DND-41 (cell line): ENCODE data around the gene NEXMIF.
"Not testable (repeated sequence)": the region's sequence is repeated elsewhere in the genome, so short reads cannot be mapped to it uniquely, and the experiment has no call there.

Source experiments
- ATAC-seq: fragments of 200-7000 bp; cut with Tn5 transposase; 3 replicates; pipeline ENCODE4 v1.9.1; 2021; ENCODE audit warnings: low read depth; ENCODE audit not compliant: insufficient read depth
- DNase-seq: peaks from one replicate; pipeline ENCODE4 v3.0.0-alpha.2; 2020
- H2AFZ ChIP-seq: 2 replicates; pipeline ENCODE4 v1.6.0; 2012; ENCODE audit warnings: low read depth, low read length
- H3K27ac ChIP-seq: 2 replicates; pipeline ENCODE4 v1.5.1; 2012; ENCODE audit warnings: low read length, inconsistent platforms
- H3K27me3 ChIP-seq: fragments of 200-600 bp; sonication (generic); 2 replicates; pipeline ENCODE4 v1.6.0; 2012; ENCODE audit warnings: low read length, mild to moderate bottlenecking, inconsistent platforms; ENCODE audit not compliant: insufficient read depth, poor library complexity
- H3K36me3 ChIP-seq: 2 replicates; pipeline ENCODE4 v1.5.1; 2012; ENCODE audit warnings: low read length, inconsistent platforms; ENCODE audit not compliant: insufficient read depth
- H3K4me1 ChIP-seq: 2 replicates; pipeline ENCODE4 v1.5.1; 2012; ENCODE audit warnings: mild to moderate bottlenecking, low read length; ENCODE audit not compliant: insufficient read depth
- H3K4me2 ChIP-seq: 2 replicates; pipeline ENCODE4 v1.6.0; 2012; ENCODE audit warnings: mild to moderate bottlenecking, moderate library complexity, low read length, inconsistent platforms; ENCODE audit not compliant: insufficient read depth
- H3K4me3 ChIP-seq, 2 experiments: fragments of 200-600 bp in 1 of 2; shearing (Covaris generic) in 1 of 2; 2 replicates each; pipeline ENCODE4 v1.5.1; 2012 to 2016; ENCODE audit warnings: inconsistent platforms in 2 of 2, low read length in 2 of 2, mild to moderate bottlenecking in 2 of 2, low read depth in 1 of 2, moderate library complexity in 1 of 2
- H3K79me2 ChIP-seq: 2 replicates; pipeline ENCODE4 v1.6.0; 2012; ENCODE audit warnings: low read length, inconsistent platforms; ENCODE audit not compliant: insufficient read depth
- H3K9ac ChIP-seq: 2 replicates; pipeline ENCODE4 v1.6.0; 2012; ENCODE audit warnings: low read depth, mild to moderate bottlenecking, inconsistent platforms, low read length, moderate library complexity
- H3K9me3 ChIP-seq: 2 replicates; pipeline ENCODE4 v1.5.1; 2012; ENCODE audit warnings: low read length, moderate library complexity, mild to moderate bottlenecking, inconsistent platforms; ENCODE audit not compliant: insufficient read depth, severe bottlenecking
- H4K20me1 ChIP-seq: 2 replicates; pipeline ENCODE4 v1.6.0; 2012; ENCODE audit warnings: low read length; ENCODE audit not compliant: insufficient read depth
- EZH2 ChIP-seq: IDR thresholded peaks from 3 replicates; pipeline ENCODE4 v1.6.1; 2012; ENCODE audit warnings: borderline replicate concordance, low read depth, mild to moderate bottlenecking, moderate library complexity, low read length, inconsistent platforms; ENCODE audit not compliant: severe bottlenecking
- TF ChIP-seq, protein P1 (sequence below): IDR thresholded peaks from 2 replicates; pipeline ENCODE4 v1.5.1; 2012; ENCODE audit warnings: borderline replicate concordance, low read length, moderate library complexity, mild to moderate bottlenecking; ENCODE audit not compliant: poor library complexity, severe bottlenecking; ENCODE audit errors: extremely low read depth

NEXMIF gene

DNA sequence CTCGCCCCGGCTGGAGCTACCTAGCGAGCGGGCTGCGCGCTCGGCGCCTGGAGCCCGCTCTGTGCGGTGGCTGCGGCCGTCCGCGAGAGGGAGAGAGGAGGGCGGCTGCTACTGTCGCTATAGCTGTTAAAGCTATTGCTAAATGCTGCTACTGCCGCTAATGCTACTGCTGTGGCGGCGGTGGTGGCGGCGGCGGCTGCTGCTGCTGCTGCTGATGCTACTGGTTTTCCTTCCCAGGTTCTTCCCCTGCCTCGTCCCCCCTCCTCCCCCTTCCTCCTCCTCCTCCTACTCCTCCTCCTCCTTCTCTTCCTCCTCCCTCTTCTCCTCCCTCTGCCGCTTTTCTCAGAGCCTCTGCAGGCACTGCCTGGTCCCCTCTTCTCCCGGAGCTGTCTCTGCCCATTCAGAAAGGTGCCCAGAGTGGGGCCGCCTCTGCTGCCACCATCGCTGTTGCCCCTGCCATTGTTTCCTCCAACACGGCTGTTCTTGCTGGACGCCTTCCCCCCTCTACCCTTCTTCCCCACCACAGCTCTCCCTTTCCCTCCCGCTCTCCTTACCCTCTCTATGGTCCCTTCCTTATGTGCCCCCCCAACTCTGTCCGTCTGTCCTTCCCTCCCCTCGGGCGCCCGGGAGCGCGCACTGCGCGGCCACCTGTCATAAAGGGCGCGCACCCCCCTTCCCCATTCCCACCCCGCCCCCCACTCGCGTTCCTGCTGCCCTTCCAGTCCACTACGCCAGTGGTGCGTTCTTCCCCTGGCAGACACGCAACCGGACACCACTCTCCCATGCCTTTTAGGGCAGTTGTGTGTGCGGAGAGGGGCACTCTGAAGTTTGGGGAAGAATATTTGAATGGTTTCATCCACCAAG is at the start of gene NEXMIF:
TSS of gene NEXMIF (minus strand) at position 228 of the 864 bp plus-strand sequence.
- no peaks in the 10 kb centered on the region for H4K20me1 ChIP-seq
- H3K4me2 ChIP-seq, result no peak within 1 kb of the TSS
- DNase-seq (peak; percentile 11), ATAC-seq (peak; percentile 68)
- H3K4me3 ChIP-seq, result no peak within 1 kb of the TSS
- H3K27ac ChIP-seq, result no peak within 1 kb of the TSS
- no peaks in the 10 kb centered on the region for H3K36me3 ChIP-seq
- H2AFZ ChIP-seq, result no peak within 1 kb of the TSS
- H3K9me3 ChIP-seq, result no peaks in the 10 kb centered on the region
- no peaks in the 10 kb centered on the region for H3K4me1 ChIP-seq
- no peaks in the 10 kb centered on the region for H3K27me3 ChIP-seq
- TF ChIP-seq, protein P1, sequence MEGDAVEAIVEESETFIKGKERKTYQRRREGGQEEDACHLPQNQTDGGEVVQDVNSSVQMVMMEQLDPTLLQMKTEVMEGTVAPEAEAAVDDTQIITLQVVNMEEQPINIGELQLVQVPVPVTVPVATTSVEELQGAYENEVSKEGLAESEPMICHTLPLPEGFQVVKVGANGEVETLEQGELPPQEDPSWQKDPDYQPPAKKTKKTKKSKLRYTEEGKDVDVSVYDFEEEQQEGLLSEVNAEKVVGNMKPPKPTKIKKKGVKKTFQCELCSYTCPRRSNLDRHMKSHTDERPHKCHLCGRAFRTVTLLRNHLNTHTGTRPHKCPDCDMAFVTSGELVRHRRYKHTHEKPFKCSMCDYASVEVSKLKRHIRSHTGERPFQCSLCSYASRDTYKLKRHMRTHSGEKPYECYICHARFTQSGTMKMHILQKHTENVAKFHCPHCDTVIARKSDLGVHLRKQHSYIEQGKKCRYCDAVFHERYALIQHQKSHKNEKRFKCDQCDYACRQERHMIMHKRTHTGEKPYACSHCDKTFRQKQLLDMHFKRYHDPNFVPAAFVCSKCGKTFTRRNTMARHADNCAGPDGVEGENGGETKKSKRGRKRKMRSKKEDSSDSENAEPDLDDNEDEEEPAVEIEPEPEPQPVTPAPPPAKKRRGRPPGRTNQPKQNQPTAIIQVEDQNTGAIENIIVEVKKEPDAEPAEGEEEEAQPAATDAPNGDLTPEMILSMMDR, result no peak
- TF ChIP-seq EZH2, result no peak
- H3K9ac ChIP-seq, result no peak within 1 kb of the TSS
- H3K79me2 ChIP-seq, result no peaks in the 10 kb centered on the region

DNA sequence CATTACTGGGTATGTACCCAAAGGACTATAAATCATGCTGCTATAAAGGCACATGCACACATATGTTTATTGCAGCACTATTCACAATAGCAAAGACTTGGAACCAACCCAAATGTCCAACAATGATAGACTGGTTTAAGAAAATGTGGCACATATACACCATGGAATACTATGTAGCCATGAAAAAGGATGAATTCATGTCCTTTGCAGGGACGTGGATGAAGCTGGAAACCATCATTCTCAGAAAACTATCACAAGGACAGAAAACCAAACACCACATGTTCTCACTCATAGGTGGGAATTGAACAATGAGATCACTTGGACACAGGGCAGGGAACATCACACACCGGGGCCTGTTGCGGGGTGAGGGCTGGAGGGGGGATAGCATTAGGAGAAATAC is 36.7 kb upstream of the NEXMIF start:
- H3K79me2 ChIP-seq, H3K9ac ChIP-seq, H3K27me3 ChIP-seq, ATAC-seq, H2AFZ ChIP-seq, H3K9me3 ChIP-seq, H4K20me1 ChIP-seq, H3K27ac ChIP-seq, H3K4me3 ChIP-seq, DNase-seq, H3K36me3 ChIP-seq, H3K4me2 ChIP-seq: not testable (repeated sequence)
- H3K4me1 ChIP-seq, result peaks cover 13% of the 10 kb centered on the region

DNA sequence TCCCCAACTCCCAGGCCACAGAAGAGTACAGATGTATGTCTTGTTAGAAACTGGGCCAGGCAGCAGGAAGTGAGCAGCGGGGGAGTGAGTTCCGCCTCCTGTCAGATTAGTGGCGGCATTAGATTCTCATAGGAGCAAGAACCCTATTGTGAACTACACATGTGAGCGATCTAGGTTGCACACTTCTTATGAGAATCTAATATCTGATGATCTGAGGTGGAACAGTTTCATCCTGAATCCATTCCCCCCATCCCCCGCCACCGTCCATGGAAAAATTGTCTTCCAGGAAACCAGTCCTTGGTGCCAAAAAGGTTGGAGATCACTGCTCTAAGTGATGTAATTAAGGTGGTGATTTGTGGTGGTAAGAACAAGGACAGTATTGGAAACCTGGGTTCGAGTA is 24.5 kb upstream of the NEXMIF start:
- Histone ChIP-seq H4K20me1 (no peaks in the 10 kb centered on the region), H3K36me3 (no peaks in the 10 kb centered on the region), H3K27ac (no peak overlapping the region), H2AFZ (no peak overlapping the region), H3K9ac (no peak overlapping the region), H3K9me3 (no peaks in the 10 kb centered on the region), H3K27me3 (no peaks in the 10 kb centered on the region), H3K4me1 (no peaks in the 10 kb centered on the region), H3K4me2 (no peak overlapping the region), H3K79me2 (no peaks in the 10 kb centered on the region), H3K4me3 (no peak overlapping the region)
- DNase-seq, result no peak
- TF ChIP-seq, protein P1, result no peak
- TF ChIP-seq EZH2, result no peak
- ATAC-seq, result no peak

DNA sequence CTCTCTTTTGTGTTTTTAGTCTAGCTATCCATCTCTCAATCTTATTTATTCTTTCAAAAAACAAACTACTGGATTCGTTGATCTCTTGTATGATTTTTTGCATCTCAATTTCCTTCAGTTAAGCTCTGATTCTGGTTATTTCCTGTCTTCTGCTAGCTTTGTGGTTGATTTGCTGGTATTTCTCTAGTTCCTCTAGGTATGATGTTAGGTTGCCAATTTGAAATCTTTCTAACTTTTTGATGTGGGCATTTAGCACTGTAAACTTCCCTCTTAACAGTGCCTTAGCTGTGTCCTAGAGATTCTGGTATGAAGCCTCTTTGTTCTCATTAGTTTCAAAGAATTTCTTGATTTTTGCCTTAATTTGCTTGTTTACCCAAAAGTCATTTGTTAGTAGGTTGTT is 15.2 kb upstream of the NEXMIF start:
- Histone ChIP-seq H3K9ac (no peak overlapping the region), H3K4me1 (peaks cover 18% of the 10 kb centered on the region), H3K4me2 (no peak overlapping the region), H3K9me3 (peaks cover 19% of the 10 kb centered on the region), H3K4me3 (no peak overlapping the region), H3K36me3 (no peaks in the 10 kb centered on the region), H2AFZ (no peak overlapping the region), H4K20me1 (no peaks in the 10 kb centered on the region), H3K27ac (peak overlapping the region; percentile 69), H3K27me3 (no peaks in the 10 kb centered on the region), H3K79me2 (no peaks in the 10 kb centered on the region)
- no peak for DNase-seq
- TF ChIP-seq, protein P1, result no peak
- no peak for TF ChIP-seq EZH2
- peak; percentile 96 for ATAC-seq
